Hepatocyte (in vitro differentiated cells): ENCODE results near the gene CHMP5.

Experiments
- EZH2 ChIP-seq: fragments of 200-600 bp; sonication (generic); IDR thresholded peaks from 2 replicates; pipeline ENCODE4 v1.6.1; 2016; ENCODE audit warnings: antibody characterized with exemption, mild to moderate bottlenecking, borderline replicate concordance
- EZH2phosphoT487 ChIP-seq: fragments of 200-600 bp; sonication (generic); IDR thresholded peaks from one replicate; pipeline ENCODE4 v1.6.1; 2018; ENCODE audit warnings: antibody characterized with exemption, mild to moderate bottlenecking, low read depth, moderate library complexity; ENCODE audit not compliant: unreplicated experiment, severe bottlenecking
- TF ChIP-seq, protein P1 (sequence below): fragments of 200-600 bp; sonication (generic); IDR thresholded peaks from 2 replicates; pipeline ENCODE4 v1.5.1; 2016; ENCODE audit warnings: antibody characterized with exemption, mild to moderate bottlenecking; ENCODE audit not compliant: poor library complexity

- TF ChIP-seq EZH2phosphoT487 (no peak), EZH2 (no peak)
- TF ChIP-seq, protein P1, sequence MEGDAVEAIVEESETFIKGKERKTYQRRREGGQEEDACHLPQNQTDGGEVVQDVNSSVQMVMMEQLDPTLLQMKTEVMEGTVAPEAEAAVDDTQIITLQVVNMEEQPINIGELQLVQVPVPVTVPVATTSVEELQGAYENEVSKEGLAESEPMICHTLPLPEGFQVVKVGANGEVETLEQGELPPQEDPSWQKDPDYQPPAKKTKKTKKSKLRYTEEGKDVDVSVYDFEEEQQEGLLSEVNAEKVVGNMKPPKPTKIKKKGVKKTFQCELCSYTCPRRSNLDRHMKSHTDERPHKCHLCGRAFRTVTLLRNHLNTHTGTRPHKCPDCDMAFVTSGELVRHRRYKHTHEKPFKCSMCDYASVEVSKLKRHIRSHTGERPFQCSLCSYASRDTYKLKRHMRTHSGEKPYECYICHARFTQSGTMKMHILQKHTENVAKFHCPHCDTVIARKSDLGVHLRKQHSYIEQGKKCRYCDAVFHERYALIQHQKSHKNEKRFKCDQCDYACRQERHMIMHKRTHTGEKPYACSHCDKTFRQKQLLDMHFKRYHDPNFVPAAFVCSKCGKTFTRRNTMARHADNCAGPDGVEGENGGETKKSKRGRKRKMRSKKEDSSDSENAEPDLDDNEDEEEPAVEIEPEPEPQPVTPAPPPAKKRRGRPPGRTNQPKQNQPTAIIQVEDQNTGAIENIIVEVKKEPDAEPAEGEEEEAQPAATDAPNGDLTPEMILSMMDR: no peak
Observed at GRCh38 chr9:33288828-33289483, 24.1 kb downstream of the CHMP5 start.
